ENCODE results near the gene RAB21. TPM values are rescaled to one million over a fixed set of nuclear protein-coding genes. Genes with fewer than 3 reads are reported as not detected.
A peak's percentile ranks its signal among the peaks of the same experiment; 100 is the strongest.

The RAB21 gene
- total RNA-seq, 1 donor, result 12.7 TPM

GRCh38 chr12:71768900-71769299, 14.2 kb downstream of the RAB21 start:
- Histone ChIP-seq H3K36me3 (ENCODE audit: insufficient read depth, low read length) (peaks cover 6% of the 10 kb centered on the region), H3K27ac (ENCODE audit: low read depth, low read length) (no peak overlapping the region), H3K9me3 (ENCODE audit: low read depth, low read length) (no peaks in the 10 kb centered on the region), H3K4me1 (ENCODE audit: insufficient read depth, low read length) (no peaks in the 10 kb centered on the region), H3K79me2 (ENCODE audit: insufficient read depth, low read length) (peaks cover 83% of the 10 kb centered on the region), H3K27me3 (ENCODE audit: insufficient read depth, low read length) (no peaks in the 10 kb centered on the region), H2AFZ (ENCODE audit: low read length) (no peak overlapping the region), H4K20me1 (ENCODE audit: insufficient read depth, low read length) (peaks cover 42% of the 10 kb centered on the region), H3K4me2 (ENCODE audit: insufficient read depth, low read length) (no peak overlapping the region), H3K4me3 (ENCODE audit: insufficient read depth, low read length) (no peak overlapping the region)
- TF ChIP-seq, protein P1, sequence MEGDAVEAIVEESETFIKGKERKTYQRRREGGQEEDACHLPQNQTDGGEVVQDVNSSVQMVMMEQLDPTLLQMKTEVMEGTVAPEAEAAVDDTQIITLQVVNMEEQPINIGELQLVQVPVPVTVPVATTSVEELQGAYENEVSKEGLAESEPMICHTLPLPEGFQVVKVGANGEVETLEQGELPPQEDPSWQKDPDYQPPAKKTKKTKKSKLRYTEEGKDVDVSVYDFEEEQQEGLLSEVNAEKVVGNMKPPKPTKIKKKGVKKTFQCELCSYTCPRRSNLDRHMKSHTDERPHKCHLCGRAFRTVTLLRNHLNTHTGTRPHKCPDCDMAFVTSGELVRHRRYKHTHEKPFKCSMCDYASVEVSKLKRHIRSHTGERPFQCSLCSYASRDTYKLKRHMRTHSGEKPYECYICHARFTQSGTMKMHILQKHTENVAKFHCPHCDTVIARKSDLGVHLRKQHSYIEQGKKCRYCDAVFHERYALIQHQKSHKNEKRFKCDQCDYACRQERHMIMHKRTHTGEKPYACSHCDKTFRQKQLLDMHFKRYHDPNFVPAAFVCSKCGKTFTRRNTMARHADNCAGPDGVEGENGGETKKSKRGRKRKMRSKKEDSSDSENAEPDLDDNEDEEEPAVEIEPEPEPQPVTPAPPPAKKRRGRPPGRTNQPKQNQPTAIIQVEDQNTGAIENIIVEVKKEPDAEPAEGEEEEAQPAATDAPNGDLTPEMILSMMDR (IDR thresholded peaks at IDR 0.05; ENCODE audit: extremely low read depth, low read depth, low read length), result no peak
- DNase-seq (ENCODE audit: insufficient read length, low spot score, missing footprints), result no peak

DNA sequence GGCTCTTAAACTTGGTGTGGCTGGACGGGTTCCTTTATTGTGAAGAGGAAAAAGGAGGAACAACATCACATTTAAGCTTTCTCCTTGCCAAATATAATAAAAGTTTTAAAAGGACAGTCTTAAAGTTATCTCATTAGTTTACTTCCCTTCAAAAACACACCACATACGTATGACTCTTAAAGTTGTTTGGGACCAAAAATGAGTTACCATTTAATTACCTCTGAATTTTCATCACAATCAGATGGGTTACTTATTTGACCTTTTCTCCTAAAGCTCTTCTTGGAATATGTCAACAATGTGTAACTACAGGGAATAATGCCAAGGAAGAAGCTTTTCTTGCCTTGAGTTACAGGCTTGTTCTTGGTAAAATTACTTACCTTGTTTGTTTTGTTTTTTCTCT, 16.4 kb downstream of the RAB21 start:
- peaks cover 29% of the 10 kb centered on the region for H4K20me1 ChIP-seq (ENCODE audit: insufficient read depth, low read length)
- H3K27me3 ChIP-seq (ENCODE audit: insufficient read depth, low read length), result no peaks in the 10 kb centered on the region
- no peak overlapping the region for H2AFZ ChIP-seq (ENCODE audit: low read length)
- TF ChIP-seq, protein P1 (IDR thresholded peaks at IDR 0.05; ENCODE audit: extremely low read depth, low read depth, low read length), result no peak
- no peak for DNase-seq (ENCODE audit: insufficient read length, low spot score, missing footprints)
- H3K4me3 ChIP-seq (ENCODE audit: insufficient read depth, low read length), result no peak overlapping the region
- H3K4me1 ChIP-seq (ENCODE audit: insufficient read depth, low read length), result no peaks in the 10 kb centered on the region
- H3K9me3 ChIP-seq (ENCODE audit: low read depth, low read length), result no peaks in the 10 kb centered on the region
- peaks cover 6% of the 10 kb centered on the region for H3K36me3 ChIP-seq (ENCODE audit: insufficient read depth, low read length)
- no peak overlapping the region for H3K4me2 ChIP-seq (ENCODE audit: insufficient read depth, low read length)
- H3K79me2 ChIP-seq (ENCODE audit: insufficient read depth, low read length), result peaks cover 62% of the 10 kb centered on the region
- H3K27ac ChIP-seq (ENCODE audit: low read depth, low read length), result no peak overlapping the region

GRCh38 chr12:71772735-71773134, 18.1 kb downstream of the RAB21 start:
- Histone ChIP-seq H3K4me2 (ENCODE audit: insufficient read depth, low read length) (no peak overlapping the region), H3K9me3 (ENCODE audit: low read depth, low read length) (no peaks in the 10 kb centered on the region), H3K4me1 (ENCODE audit: insufficient read depth, low read length) (no peaks in the 10 kb centered on the region), H3K36me3 (ENCODE audit: insufficient read depth, low read length) (peaks cover 6% of the 10 kb centered on the region), H2AFZ (ENCODE audit: low read length) (no peak overlapping the region), H3K4me3 (ENCODE audit: insufficient read depth, low read length) (no peak overlapping the region), H3K27ac (ENCODE audit: low read depth, low read length) (no peak overlapping the region), H3K79me2 (ENCODE audit: insufficient read depth, low read length) (peaks cover 45% of the 10 kb centered on the region), H4K20me1 (ENCODE audit: insufficient read depth, low read length) (peaks cover 19% of the 10 kb centered on the region), H3K27me3 (ENCODE audit: insufficient read depth, low read length) (no peaks in the 10 kb centered on the region)
- TF ChIP-seq, protein P1 (IDR thresholded peaks at IDR 0.05; ENCODE audit: extremely low read depth, low read depth, low read length), result no peak
- DNase-seq (ENCODE audit: insufficient read length, low spot score, missing footprints), result no peak

DNA sequence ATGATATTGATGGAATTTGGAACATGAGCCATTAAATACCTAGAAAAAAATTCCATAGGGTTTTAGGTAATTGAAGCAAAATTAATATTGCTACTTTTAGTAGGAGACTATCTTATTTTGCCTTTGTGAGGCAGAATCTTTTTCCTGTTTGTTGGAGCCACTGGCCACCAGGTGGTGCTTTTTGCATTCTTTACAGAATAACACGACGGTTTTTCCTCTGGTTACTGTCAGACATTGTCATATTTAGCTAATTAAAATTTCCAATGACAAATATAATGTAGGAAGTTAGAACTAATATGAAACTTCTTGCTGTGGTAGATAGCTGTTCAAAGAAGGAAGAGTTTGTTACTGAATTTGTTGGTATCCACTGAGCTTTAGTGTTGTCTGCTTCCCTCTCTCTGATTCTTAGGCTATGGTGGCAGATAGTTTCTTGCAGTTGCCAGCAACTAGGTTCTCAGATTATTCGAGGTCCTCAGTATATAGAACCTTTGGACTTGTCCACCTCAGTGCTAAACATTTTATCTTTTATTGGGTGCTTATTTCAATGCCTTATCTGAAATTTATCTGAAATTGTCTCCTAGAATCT, 25.7 kb downstream of the RAB21 start:
- Histone ChIP-seq H3K27ac (ENCODE audit: low read depth, low read length) (no peak overlapping the region), H3K4me2 (ENCODE audit: insufficient read depth, low read length) (no peak overlapping the region), H4K20me1 (ENCODE audit: insufficient read depth, low read length) (no peaks in the 10 kb centered on the region), H3K4me1 (ENCODE audit: insufficient read depth, low read length) (no peaks in the 10 kb centered on the region), H3K36me3 (ENCODE audit: insufficient read depth, low read length) (peaks cover 22% of the 10 kb centered on the region), H3K9me3 (ENCODE audit: low read depth, low read length) (no peaks in the 10 kb centered on the region), H3K27me3 (ENCODE audit: insufficient read depth, low read length) (no peaks in the 10 kb centered on the region), H3K79me2 (ENCODE audit: insufficient read depth, low read length) (peaks cover 3% of the 10 kb centered on the region), H2AFZ (ENCODE audit: low read length) (peak overlapping the region; percentile 53), H3K4me3 (ENCODE audit: insufficient read depth, low read length) (no peak overlapping the region)
- TF ChIP-seq, protein P1 (IDR thresholded peaks at IDR 0.05; ENCODE audit: extremely low read depth, low read depth, low read length), result peak; percentile 79
- DNase-seq (ENCODE audit: insufficient read length, low spot score, missing footprints), result peak; percentile 51
